ENCODE measurements around the gene NBEA.

- TF ChIP-seq CTCF (IDR thresholded peaks at IDR 0.05) (no peak), SIN3A (IDR thresholded peaks at IDR 0.05; ENCODE audit: borderline replicate concordance, insufficient read depth, low read depth, low read length) (no peak)
Observed at GRCh38 chr13:35309706-35310105, 367.6 kb downstream of the NBEA start.
